ENCODE data around the gene COLGALT1. TPM values are rescaled to one million over a fixed set of nuclear protein-coding genes. Genes with fewer than 3 reads are reported as not detected.
A peak's percentile ranks its signal among the peaks of the same experiment; 100 is the strongest.
"Not testable (repeated sequence)": the region's sequence is repeated elsewhere in the genome, so short reads cannot be mapped to it uniquely, and the experiment has no call there.

COLGALT1 gene
- total RNA-seq, 1 donor from 2014 or later: 66.3 TPM

DNA sequence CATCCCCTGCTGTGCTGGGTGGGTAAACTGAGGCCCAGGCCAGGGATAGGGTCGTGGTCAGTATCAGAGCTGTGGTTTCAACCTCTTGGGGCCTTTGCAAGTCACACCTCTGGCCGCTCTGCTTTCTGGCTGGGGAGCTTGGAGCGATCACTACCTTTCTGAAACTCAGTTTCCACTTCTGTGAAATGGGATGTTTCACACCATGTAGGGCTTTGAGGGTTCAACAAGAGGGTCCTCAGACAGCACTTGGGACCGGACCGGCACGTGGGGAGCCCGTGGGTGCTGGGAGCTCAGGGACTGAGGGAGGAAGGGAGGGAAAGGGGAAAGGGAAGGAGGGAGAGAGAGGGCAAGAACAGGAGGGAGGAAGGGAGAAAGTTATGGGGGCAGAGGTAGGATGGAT lies 22.9 kb upstream of the COLGALT1 start:
- DNase-seq (ENCODE audit: low spot score): no peak

DNA sequence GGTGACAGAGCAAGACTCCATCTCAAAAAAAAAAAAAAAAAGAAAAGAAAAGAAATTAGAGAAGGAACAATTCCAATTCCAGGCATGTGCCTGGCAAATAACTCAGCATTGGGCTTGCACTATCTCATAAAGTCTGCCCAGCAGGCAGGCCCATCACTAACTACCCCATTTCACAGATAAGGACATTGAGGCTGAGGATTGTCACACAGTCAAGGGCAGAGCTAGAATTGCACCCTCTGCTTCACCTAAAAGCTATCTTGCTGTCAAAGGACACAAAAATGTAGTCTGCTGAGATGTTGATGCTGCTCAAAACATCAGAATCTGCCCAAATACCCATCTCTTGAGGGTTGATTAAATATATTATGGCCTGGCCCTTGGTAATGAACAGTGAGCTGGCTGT lies 20.7 kb upstream of the COLGALT1 start:
- DNase-seq (ENCODE audit: low spot score): no peak

DNA sequence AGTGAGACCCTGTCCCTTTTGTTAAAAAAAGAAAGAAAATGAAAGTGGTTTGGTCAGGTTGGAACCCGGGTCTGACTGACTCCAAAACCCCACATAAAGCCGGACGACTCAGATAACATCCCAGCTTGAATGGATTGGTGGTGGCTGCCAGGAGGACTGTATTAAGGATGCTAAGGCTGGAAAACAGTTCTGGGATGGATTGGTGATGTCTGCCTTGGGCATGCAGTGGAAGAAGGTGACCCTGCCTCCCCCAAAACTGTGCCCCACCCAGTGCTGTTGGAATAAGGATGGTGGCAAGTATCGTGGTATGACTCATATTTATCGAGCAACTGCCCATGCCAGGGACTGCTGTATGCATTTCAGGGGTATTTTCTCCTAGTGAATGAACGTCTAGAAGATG lies 18.5 kb upstream of the COLGALT1 start:
- no peak for DNase-seq (ENCODE audit: low spot score)

DNA sequence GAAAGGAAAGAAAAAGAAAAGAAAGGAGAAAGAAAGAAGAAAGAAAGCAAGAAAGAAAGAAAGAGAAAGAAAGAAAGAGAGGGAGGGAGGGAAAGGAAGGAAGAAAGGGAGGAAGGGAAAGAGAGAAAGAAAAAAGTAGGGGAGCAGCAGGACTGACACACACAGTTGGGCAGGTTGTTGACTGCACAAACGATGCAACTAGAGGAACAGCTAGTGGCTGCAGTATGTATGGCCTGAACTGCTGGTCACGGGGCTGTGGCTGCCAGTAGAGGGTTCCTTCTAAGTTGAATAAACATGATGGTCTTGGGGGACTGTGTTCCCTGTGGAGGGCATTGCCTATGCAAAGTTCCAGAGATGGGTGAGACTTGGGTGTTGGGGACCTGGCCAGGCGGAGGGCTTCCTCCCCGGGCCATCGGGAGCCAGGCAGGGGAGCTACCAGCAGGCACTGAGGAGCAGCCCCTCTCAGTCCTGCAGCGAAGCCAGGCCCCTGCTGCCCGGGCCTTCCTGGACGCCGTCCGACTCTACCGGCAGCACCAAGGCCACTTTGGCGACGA lies 16.7 kb upstream of the COLGALT1 start:
- DNase-seq (ENCODE audit: low spot score): no peak

DNA sequence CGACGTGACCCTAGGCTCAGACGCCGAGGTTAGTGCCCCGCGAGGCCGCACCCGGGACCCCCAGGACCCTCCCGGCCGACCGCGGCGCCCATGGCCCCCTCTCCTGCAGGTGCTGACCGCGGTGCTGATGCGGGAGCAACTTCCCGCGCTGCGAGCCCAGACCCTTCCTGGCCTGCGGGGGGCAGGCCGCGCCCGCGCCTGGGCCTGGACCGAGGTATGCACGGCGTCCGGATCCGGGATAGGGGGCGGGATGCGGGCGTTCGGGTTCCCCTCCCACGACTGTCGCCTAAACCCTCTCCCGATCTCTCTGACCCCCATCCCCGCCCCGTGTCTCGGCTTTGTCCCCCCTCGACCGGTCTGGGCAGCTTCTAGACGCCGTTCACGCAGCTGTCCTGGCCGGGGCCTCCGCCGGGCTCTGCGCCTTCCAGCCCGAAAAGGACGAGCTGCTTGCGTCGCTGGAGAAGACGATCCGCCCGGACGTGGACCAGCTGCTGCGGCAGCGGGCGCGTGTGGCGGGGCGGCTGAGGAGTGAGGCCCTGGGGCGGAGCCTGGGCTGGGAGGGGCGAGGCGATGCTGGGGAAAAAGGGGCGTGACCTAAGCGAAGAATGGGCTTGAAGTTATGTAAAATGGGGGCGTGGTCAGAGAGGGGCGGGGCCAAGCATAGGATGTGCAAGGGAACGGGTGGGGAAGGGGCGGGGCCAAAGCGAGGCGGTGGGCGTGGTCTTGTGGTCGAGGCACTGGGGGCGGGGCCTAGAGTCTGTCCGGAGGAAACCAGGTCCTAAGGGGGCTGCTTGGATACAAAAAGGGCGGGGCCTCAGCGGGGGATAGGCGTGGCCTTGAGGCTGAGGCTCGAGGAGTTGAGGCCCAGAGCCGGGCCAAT lies 16.0 kb upstream of the COLGALT1 start:
- peak; percentile 96 for DNase-seq (ENCODE audit: low spot score)

DNA sequence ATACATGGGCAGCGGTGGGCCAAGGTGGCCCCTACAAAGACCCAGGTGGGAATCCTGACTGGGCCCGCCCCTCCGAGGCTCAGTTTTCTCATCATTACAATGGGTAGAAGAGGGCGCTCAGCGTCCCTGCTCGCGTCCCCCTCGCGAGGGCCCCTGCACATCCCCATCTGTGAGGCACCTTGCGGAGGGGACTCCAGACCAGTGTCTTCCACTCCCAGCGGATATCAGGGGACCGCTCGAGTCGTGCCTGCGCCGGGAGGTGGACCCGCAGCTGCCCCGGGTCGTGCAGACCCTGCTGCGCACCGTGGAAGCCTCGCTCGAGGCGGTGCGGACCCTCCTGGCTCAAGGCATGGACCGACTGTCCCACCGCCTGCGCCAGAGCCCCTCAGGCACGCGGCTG lies 15.3 kb upstream of the COLGALT1 start:
- no peak for DNase-seq (ENCODE audit: low spot score)

DNA sequence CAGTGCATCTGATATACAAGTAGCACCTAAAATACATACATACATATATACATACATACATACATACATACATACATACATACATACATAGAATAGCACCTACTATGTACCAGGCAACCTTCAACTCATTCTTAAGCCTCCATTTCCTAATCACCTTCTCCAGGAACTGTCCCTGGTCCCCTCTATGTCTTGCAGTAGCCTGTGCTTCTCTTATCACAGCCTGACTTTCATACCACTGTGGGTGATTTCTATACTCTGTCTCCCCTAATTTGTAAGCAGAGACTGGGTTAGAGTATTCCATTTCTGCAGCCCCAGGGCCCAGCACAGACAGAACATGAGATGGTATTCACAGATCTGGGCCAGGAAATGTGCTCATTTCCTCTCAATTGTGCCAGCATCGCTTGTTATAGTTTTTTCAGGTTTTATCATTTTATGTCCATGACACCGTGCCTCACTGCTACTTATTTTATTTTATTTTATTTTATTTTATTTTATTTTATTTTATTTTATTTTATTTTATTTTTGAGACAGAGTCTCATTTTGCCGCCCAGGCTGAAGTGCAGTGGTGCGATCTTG lies 14.2 kb upstream of the COLGALT1 start:
- no peak for DNase-seq (ENCODE audit: low spot score)

DNA sequence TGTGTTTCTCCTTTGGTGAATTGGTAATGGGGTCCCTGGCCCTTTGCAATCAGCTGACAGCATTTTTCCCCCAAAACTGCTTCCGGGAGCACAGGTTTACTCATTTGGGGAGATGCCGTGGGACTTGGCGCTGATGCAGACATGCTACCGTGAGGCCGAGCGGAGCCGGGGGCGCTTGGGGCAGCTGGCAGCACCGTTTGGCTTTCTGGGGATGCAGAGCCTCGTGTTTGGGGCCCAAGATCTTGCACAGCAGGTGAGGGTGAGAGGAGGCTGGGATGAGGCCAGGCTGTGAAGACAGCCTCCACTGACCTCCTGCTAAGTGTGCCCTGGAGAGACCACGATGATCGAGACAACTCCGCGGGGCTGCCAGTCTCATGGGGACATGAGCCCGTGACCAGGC lies 13.4 kb upstream of the COLGALT1 start:
- DNase-seq (ENCODE audit: low spot score): no peak

DNA sequence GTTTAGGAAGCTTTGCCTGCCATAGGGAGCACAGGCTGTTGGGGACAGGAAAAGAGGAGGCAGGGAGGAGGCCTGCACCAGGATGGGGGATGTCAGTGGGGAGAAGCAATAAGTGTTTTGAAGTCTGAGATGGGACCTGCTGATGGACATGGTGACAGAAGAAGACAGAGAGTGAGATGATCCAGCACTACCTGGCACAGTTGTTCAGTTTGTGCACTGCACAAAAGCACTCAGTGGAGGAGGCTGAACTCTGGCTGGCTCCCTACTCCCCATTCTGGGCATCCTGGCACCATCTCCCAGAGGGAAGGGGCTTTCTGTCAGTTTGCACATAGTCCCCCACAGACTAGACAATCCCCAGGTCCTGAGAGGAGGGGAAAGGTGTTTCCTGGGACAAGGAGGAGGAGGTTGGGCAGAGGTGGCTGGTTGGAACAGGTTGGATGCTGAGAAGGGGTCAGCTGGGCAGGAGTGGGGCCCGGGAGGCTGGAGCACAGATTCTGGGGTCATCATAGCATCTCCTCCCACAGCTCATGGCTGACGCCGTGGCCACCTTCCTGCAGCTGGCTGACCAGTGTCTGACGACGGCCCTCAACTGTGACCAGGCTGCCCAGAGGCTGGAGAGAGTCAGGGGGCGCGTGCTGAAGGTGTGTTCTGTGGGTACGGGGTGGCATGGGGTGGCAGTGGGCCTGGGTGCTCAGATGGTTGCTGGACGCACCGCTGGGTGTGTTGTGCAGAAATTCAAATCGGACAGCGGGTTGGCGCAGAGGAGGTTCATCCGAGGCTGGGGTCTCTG lies 12.5 kb upstream of the COLGALT1 start:
- DNase-seq (ENCODE audit: low spot score): no peak

DNA sequence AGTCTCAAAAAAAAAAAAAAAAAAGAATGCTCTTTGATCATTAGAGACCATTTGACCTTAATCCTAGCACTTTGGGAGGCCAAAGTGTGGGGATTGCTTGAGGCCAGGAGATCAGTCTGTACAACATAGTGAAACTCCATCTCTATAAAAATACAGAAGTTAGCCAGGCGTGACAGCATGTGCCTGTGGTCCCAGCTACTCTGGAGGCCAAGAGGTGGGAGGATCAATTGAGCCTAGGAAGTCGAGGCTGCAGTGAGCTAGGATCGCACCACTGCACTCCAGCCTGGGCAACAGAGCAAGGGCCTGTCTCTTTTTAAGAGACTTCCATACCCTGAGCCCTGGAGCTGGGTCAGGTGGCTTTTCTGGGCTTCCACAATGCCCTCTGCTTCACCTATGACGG lies 11.5 kb upstream of the COLGALT1 start:
- no peak for DNase-seq (ENCODE audit: low spot score)

DNA sequence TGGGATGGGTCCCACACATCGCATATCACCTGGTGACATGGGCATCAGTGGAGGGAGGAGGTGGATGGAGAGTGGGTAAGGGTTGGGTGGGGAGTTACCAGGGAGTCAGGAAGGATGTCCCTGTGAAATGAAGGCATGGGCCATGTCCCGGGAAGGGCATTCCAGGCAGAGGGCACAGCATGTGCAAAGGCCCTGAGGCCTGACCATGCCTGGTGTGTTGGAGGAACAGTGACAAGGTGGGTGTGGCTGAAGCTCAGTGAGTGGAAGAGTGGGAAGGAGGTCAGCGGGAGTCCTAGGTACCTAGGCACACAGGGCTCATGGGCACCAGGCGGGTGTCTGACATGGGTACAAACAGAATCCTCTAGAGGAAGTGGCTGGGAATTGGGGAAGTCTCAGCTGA lies 11.0 kb upstream of the COLGALT1 start:
- DNase-seq (ENCODE audit: low spot score): no peak

DNA sequence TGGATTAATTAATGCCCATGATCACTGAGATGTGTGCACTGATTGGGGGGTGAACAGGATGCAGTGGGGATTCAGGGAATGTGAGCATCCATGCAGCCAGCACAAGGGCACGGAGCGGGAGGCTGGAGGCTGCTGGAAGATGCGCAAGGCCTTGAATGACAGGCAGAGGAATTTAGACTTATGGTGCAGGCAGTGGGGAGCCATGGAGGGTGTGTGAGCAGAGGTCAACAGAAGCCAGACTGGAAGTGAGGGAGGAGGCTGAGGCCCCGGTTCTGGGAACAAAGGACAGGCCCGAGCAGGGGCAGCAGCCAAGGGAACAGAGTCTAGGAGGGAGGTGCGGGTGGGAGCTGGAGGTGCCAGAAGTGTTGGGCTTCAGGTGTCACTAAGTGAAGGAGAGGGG lies 7.3 kb upstream of the COLGALT1 start:
- DNase-seq (ENCODE audit: low spot score): no peak

DNA sequence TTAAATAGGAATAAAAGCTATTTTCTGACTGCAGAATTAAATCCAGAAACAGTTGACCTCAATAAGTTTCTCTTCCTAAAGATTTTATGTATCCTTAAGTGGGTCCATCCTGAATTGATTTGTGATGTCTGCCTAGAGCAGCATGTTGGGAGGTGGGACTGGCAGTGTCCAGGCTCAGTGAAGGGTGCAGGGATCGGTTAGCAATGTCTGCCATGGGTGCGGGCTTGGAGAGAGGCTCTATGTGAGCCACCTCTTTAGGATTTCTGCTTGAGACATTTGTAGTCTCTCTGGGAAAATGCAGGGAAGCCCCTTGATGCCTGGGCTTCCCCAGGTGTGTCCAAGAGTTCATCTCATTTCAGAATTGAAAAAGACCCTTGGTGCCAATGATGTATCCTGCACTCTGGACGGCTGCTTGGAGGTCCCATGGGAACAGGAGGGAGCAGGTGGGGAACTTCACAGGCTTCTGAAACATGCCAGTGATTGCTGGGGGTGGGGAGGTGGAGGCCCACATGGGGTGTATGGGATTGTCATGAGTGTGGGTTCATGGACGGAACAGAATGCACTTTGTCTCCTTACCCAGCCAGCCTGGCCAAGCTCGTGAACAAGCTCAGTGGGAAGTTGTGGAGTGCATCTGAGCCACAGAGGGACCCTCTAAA lies 6.2 kb upstream of the COLGALT1 start:
- DNase-seq (ENCODE audit: low spot score): no peak

DNA sequence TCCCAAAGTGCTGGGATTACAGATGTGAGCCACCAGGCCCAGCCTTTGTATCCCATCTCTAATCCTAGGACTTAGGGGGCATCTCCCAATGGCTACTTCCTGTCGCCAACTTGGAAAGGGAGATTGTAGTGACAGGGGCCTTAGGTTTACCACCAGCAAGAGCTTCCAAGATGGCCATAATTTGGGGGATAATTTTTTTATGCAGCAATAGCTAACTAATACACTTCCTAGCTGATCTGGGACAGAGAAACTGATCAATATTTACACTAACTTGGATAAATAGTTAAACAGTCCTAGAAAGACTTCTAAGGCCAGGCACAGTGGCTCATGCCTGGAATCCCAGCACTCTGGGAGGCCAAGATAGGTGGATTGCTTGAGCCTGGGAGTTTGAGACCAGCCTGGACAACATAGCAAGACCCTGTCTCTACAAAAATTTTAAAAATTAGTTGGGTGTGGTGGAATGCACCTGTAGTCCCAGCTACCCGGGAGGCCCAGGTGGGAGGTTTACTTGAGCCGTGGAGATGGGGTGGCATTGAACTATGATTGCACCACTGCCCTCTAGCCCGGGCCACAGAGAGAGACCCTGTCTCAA lies 5.3 kb upstream of the COLGALT1 start:
- DNase-seq (ENCODE audit: low spot score): no peak

DNA sequence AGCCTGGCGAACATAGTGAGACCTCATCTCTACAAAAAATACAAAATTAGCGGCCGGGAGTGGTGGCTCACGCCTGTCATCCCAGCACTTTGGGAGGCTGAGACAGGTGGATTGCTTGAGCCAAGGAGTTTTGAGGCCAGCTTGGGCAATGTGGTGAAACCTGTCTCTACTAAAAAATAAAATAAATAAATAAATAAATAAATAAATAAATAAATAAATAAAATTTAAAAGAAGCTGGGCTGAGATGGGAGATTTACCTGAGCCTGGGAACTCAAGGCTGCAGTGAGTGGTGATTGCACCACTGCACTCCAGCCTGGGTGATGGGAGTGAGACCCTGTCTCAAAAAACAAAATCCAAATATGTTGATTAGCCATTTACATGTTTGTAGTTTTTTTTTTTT lies 2.7 kb upstream of the COLGALT1 start:
- not testable (repeated sequence) for DNase-seq (ENCODE audit: low spot score)

DNA sequence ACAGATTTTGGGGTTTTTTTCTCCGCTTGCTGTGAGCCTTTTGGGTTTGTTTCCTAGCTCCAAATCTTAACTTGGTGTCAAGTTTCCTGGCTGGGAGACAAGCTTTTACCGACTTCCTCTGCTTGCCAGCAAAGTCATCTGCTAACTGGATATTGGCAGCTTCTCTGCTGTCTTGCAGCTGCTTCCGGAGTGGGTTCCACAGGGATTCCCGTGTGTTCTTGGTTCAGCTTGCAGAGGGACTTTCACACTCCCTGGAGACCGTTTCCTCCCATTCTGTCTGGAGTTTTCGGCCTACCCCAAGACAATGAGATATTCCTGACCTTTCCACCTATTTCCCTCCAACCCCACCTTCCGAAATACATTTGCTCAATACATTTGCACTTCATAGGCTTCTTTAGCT lies 2.2 kb upstream of the COLGALT1 start:
- peak; percentile 67 for DNase-seq (ENCODE audit: low spot score)

DNA sequence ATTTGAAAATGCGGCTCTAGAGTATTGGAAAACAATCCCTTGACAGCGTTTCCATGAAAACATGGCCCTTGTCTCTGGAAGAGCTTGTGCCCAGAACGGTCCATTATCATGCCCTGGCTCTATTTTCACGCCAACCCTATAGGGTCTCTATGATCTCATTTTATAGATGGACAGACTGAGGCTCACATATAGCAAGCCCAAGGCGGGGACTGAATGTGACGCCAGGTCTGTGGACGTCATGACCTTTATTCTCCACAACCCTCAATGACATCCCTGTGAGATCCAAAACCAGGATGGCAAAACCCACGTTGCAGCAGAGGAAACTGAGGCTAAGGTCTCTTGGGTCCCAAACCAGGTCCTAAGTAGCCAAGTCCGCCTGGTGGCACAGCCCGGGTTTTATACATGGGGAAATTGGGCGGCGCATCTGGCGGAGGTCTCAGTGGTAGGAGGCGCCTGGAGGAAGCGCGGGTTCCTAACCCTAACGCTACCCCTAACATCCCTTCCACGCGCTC lies 425 bp upstream of the COLGALT1 start:
- no peak for DNase-seq (ENCODE audit: low spot score)

DNA sequence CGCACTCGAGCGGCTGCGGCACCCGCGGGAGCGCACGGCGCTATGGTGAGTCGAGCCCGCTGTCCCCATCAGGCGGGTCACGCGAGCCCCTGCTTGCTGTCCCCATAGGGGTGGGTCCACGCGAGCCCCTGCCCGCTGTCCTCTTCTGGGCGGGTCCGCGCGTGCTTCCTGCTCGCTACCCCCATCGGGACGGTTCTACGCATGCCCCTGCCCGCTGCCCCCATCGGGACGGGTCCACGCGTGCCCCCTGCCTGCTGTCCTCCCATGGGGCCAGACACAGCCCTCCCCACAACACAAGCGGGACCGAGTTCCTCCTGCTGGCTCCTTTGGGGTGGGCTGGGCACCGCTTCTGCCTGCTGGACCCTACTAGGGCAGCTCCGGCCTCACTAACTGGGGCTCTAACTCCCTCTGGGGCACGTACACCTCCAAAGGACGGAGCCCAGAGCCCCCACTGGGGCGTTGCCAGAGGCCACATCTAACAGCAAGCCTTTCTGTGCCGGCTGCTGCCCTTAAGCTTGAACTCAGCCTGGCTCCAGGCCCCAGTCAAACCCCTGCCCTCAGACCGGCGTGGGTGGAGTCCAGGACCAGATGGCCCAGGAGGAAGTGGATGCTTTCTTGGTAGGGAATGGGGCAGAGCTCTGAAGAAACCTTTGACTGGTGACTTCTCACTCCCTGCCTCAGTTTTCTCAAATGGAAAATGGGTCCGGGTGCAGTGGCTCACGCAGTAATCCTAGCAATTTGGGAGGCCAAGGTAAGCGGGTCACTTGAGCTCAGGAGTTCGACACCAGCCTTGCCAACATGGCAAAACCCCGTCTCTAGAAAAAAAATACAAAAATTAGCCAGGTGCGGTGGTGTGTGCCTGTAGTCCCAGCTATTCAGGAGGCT lies 722 bp downstream of the COLGALT1 start:
- DNase-seq (ENCODE audit: low spot score): peak; percentile 72

DNA sequence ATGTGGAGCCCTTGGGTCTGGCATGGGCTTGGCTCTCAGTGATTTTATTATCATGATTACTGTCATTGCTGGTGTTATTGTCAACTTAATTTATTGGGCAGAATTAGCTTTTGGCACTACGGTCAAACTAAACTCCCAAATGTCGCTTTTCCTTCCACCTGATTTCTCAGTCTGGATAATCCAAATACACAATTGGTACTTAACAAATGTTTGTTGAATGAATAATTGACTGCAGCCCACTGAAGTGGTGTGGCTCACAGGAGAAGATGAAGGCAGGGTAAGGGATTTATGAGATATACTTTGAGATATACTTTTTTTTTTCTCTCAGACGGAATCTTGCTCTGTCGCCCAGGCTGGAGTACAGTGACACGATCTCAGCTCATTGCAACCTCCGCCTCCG lies 1.5 kb downstream of the COLGALT1 start:
- no peak for DNase-seq (ENCODE audit: low spot score)

DNA sequence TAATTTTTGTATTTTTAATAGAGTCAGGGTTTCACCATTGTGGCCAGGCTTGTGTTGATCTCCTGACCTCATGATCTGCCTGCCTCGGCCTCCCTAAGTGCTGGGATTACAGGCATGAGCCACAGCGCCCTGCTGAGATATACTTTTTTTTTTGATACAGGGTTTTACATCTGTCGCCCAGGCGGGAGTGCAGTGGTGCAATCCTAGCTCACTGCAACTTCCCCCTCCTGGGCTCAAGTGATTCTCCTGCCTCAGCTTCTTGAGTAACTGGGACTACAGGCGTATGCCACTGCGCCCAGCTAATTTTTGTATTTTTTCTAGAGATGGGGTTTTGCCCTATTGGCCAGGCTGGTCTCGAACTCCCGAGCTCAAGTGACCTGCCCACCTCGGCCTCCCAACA lies 2.0 kb downstream of the COLGALT1 start:
- DNase-seq (ENCODE audit: low spot score): no peak

All from ureter (tissue), 1 donor.